22Rv1 (cell line): Measurements from ENCODE around the gene OLFML2A.

Experiments used
- ZFX ChIP-seq: fragments of 450-650 bp; IDR thresholded peaks from 2 replicates; pipeline ENCODE4 v1.6.1; 2017; ENCODE audit warnings: antibody characterized with exemption, borderline replicate concordance
- TF ChIP-seq, protein P1 (sequence below): fragments of 450-650 bp; IDR thresholded peaks from 2 replicates; pipeline ENCODE4 v1.5.1; 2017; ENCODE audit warnings: mild to moderate bottlenecking

- TF ChIP-seq, protein P1, sequence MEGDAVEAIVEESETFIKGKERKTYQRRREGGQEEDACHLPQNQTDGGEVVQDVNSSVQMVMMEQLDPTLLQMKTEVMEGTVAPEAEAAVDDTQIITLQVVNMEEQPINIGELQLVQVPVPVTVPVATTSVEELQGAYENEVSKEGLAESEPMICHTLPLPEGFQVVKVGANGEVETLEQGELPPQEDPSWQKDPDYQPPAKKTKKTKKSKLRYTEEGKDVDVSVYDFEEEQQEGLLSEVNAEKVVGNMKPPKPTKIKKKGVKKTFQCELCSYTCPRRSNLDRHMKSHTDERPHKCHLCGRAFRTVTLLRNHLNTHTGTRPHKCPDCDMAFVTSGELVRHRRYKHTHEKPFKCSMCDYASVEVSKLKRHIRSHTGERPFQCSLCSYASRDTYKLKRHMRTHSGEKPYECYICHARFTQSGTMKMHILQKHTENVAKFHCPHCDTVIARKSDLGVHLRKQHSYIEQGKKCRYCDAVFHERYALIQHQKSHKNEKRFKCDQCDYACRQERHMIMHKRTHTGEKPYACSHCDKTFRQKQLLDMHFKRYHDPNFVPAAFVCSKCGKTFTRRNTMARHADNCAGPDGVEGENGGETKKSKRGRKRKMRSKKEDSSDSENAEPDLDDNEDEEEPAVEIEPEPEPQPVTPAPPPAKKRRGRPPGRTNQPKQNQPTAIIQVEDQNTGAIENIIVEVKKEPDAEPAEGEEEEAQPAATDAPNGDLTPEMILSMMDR, result no peak
- no peak for TF ChIP-seq ZFX
Observed at GRCh38 chr9:124843456-124844034, 66.6 kb downstream of the OLFML2A start.
